HEK293 (cell line): Measurements from ENCODE around the gene CST1.
A peak's percentile ranks its signal among the peaks of the same experiment; 100 is the strongest.
"Not testable (repeated sequence)": the region's sequence is repeated elsewhere in the genome, so short reads cannot be mapped to it uniquely, and the experiment has no call there.

Source experiments
- CTCF ChIA-PET: fragments of 350-600 bp; formaldehyde crosslinking; extraction: SDS; loops from one replicate; lab custom pipeline; 2021; ENCODE audit warnings: antibody characterized with exemption; lab: Yijun Ruan, JAX
- POLR2A ChIA-PET: fragments of 300-600 bp; formaldehyde crosslinking; extraction: SDS; loops from one replicate; lab custom pipeline; 2020; ENCODE audit warnings: antibody characterized with exemption, inconsistent platforms; lab: Yijun Ruan, JAX
- H3K27ac ChIP-seq: fragments of 200-500 bp; sonication (Bioruptor generic); 2 replicates; pipeline ENCODE4 v1.5.1; 2014; ENCODE audit warnings: low read depth, low read length, control low read depth, inconsistent platforms; ENCODE audit errors: extremely low read depth
- H3K36me3 ChIP-seq, 2 experiments: fragments of 200-500 bp in 1 of 2; sonication (Bioruptor generic) in 1 of 2; 1 replicate in 1 of 2; 2 replicates in 1 of 2; pipeline ENCODE4 v1.5.1; 2014 to 2017; ENCODE audit warnings: inconsistent platforms in 2 of 2, low read length in 2 of 2; ENCODE audit not compliant: control insufficient read depth in 2 of 2, insufficient read depth in 1 of 2
- H3K4me1 ChIP-seq: fragments of 200-500 bp; sonication (Bioruptor generic); 2 replicates; pipeline ENCODE4 v1.5.1; 2014; ENCODE audit warnings: mild to moderate bottlenecking, low read length, inconsistent platforms; ENCODE audit not compliant: control insufficient read depth, insufficient read depth
- H3K4me3 ChIP-seq: 2 replicates; pipeline ENCODE4 v1.5.1; 2011; ENCODE audit warnings: low read depth, mild to moderate bottlenecking, control low read depth, low read length, moderate library complexity
- H3K9me3 ChIP-seq: fragments of 200-500 bp; sonication (Bioruptor generic); 2 replicates; pipeline ENCODE4 v1.5.1; 2014; ENCODE audit warnings: low read depth, low read length, inconsistent platforms; ENCODE audit not compliant: control insufficient read depth, insufficient read depth
- HOXC10 ChIP-seq: sonication (generic); formaldehyde crosslinking; IDR thresholded peaks from 2 replicates; pipeline ENCODE4 v1.8.1; 2023; ENCODE audit warnings: mild to moderate bottlenecking, missing genetic modification reagents
- RBAK ChIP-seq: fragments of 450-650 bp; formaldehyde crosslinking; IDR thresholded peaks from 2 replicates; pipeline ENCODE4 v1.5.1; 2016; ENCODE audit warnings: missing biosample characterization, missing genetic modification characterization
- SP3 ChIP-seq: fragments of 450-650 bp; formaldehyde crosslinking; IDR thresholded peaks from 2 replicates; pipeline ENCODE4 v1.5.1; 2016; ENCODE audit warnings: missing biosample characterization, missing genetic modification characterization
- ZNF548 ChIP-seq: fragments of 450-650 bp; formaldehyde crosslinking; IDR thresholded peaks from 2 replicates; pipeline ENCODE4 v1.5.1; 2016; ENCODE audit warnings: missing biosample characterization, missing genetic modification characterization
- ZNF777 ChIP-seq: fragments of 450-650 bp; formaldehyde crosslinking; IDR thresholded peaks from 2 replicates; pipeline ENCODE4 v1.5.1; 2017; ENCODE audit warnings: missing biosample characterization, missing genetic modification characterization, borderline replicate concordance
- TF ChIP-seq, protein P1 (sequence below): fragments of 450-650 bp; formaldehyde crosslinking; IDR thresholded peaks from 2 replicates; pipeline ENCODE4 v1.5.1; 2017; ENCODE audit warnings: missing biosample characterization, missing genetic modification characterization
- TF ChIP-seq, protein P2 (sequence below): fragments of 450-650 bp; formaldehyde crosslinking; optimal IDR thresholded peaks from 2 replicates; pipeline ENCODE3; 2016; ENCODE audit warnings: missing biosample characterization, mild to moderate bottlenecking, missing genetic modification characterization
- TF ChIP-seq, protein P3 (sequence below): fragments of 450-650 bp; IDR thresholded peaks from 2 replicates; pipeline ENCODE4 v1.5.1; 2018; ENCODE audit warnings: missing biosample characterization, missing genetic modification characterization
- TF ChIP-seq, protein P4 (sequence below): fragments of 450-650 bp; formaldehyde crosslinking; IDR thresholded peaks from 2 replicates; pipeline ENCODE4 v1.5.1; 2017; ENCODE audit warnings: missing biosample characterization, missing genetic modification characterization
- TF ChIP-seq, protein P5 (sequence below): fragments of 450-650 bp; formaldehyde crosslinking; IDR thresholded peaks from 2 replicates; pipeline ENCODE4 v1.5.1; 2016; ENCODE audit warnings: missing biosample characterization, missing genetic modification characterization

CST1 gene

DNA sequence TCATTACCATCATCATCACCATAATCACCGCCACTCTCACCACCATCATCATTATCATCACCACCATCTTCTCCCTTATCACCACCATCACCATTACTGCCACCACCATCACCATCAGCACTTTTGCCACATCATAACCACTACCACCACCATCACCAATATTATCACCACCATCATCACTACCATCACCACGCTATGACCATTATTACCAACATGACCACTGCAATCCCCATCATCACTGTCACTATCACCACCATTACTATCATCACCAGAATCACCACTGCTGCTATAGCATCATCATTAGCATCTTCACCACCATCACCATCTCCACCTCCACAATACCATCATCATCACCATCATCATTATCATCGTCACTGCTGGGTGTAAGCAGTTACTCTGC lies 25.6 kb downstream of the CST1 start:
- Histone ChIP-seq H3K9me3 (no peaks in the 10 kb centered on the region), H3K4me3 (no peak overlapping the region), H3K27ac (no peak overlapping the region), H3K36me3 (no peaks in the 10 kb centered on the region), H3K4me1 (no peaks in the 10 kb centered on the region)
- ChIA-PET POLR2A (no interaction called here), CTCF (no interaction called here)
- TF ChIP-seq ZNF548 (tag by site-specific recombination) (no peak), HOXC10 (CRISPR knock-in tag) (no peak), SP3 (tag by site-specific recombination) (no peak), ZNF777 (tag by site-specific recombination) (no peak)
- TF ChIP-seq, protein P1, sequence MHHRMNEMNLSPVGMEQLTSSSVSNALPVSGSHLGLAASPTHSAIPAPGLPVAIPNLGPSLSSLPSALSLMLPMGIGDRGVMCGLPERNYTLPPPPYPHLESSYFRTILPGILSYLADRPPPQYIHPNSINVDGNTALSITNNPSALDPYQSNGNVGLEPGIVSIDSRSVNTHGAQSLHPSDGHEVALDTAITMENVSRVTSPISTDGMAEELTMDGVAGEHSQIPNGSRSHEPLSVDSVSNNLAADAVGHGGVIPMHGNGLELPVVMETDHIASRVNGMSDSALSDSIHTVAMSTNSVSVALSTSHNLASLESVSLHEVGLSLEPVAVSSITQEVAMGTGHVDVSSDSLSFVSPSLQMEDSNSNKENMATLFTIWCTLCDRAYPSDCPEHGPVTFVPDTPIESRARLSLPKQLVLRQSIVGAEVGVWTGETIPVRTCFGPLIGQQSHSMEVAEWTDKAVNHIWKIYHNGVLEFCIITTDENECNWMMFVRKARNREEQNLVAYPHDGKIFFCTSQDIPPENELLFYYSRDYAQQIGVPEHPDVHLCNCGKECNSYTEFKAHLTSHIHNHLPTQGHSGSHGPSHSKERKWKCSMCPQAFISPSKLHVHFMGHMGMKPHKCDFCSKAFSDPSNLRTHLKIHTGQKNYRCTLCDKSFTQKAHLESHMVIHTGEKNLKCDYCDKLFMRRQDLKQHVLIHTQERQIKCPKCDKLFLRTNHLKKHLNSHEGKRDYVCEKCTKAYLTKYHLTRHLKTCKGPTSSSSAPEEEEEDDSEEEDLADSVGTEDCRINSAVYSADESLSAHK (tag by site-specific recombination), result no peak
- TF ChIP-seq, protein P2, sequence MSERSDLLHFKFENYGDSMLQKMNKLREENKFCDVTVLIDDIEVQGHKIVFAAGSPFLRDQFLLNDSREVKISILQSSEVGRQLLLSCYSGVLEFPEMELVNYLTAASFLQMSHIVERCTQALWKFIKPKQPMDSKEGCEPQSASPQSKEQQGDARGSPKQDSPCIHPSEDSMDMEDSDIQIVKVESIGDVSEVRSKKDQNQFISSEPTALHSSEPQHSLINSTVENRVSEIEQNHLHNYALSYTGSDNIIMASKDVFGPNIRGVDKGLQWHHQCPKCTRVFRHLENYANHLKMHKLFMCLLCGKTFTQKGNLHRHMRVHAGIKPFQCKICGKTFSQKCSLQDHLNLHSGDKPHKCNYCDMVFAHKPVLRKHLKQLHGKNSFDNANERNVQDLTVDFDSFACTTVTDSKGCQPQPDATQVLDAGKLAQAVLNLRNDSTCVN, result no peak
- TF ChIP-seq, protein P3, sequence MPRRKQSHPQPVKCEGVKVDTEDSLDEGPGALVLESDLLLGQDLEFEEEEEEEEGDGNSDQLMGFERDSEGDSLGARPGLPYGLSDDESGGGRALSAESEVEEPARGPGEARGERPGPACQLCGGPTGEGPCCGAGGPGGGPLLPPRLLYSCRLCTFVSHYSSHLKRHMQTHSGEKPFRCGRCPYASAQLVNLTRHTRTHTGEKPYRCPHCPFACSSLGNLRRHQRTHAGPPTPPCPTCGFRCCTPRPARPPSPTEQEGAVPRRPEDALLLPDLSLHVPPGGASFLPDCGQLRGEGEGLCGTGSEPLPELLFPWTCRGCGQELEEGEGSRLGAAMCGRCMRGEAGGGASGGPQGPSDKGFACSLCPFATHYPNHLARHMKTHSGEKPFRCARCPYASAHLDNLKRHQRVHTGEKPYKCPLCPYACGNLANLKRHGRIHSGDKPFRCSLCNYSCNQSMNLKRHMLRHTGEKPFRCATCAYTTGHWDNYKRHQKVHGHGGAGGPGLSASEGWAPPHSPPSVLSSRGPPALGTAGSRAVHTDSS (tag by site-specific recombination), result peak; percentile 17; the same call in 1 of the 2 replicates

DNA sequence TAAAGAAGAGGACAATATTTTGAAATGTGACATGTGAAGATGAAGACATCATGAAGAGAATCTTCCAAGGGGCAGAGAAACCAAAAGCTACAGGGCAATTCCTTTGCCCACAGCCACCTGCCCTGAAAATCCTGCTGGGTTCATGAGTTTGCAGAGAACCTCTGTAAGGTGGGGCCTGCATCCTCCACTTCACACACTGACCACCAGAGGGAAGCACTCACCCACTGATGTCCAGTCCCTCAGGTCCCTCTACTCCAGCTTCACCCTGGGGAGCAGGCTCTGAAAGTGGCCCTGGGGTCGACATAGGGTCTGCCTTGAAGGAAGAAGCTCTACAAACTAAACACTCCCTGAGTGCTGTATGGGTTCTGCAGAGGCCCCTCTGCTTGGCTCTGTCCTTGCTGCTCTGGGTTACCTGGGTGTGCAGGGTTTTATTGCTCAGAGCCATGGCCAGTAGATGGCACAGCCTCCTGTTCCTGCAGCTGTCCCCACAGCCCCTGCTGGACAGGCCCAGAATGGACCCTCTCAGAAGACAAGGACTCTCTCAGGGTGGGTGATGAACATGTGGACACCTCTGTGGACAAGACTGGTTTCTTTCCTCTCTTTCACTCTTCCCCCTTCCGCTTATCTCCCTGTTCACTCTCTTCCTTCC lies 27.0 kb downstream of the CST1 start:
- H3K36me3 ChIP-seq, H3K4me1 ChIP-seq, H3K27ac ChIP-seq, H3K4me3 ChIP-seq, H3K9me3 ChIP-seq, POLR2A ChIA-PET: not testable (repeated sequence)
- CTCF ChIA-PET, result interaction anchor here (0.6 to 1.6 kb wide), 4 partner anchors 21 to 941 kb away, joined by 3 to 5 read pairs (median 3); no protein-coding TSS in a partner anchor

DNA sequence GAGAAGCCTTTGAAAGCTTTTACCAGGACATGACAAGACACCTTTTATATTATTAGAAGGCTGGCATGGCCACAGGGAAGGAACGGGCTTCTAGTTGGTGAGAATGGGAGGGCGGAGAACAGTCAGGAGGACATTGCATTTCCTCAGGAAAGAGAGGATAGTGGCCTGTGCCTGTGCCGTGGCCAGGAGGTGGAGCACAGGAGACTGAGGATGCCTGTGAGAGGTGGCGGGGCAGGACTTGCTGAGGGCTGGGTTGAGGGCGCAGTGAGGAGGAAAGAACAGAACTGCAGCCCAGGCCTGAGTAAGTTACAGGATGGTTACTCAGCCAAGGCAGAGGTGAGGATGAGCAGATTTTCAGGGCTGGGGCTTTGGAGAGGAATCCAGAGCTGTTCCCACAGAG lies 27.9 kb downstream of the CST1 start:
- H3K36me3 ChIP-seq, H3K27ac ChIP-seq, H3K4me1 ChIP-seq, H3K9me3 ChIP-seq, H3K4me3 ChIP-seq, POLR2A ChIA-PET: not testable (repeated sequence)
- CTCF ChIA-PET, result interaction anchor here (0.6 to 1.6 kb wide), 4 partner anchors 20 to 54 kb away, joined by 3 to 5 read pairs (median 3); no protein-coding TSS in a partner anchor

DNA sequence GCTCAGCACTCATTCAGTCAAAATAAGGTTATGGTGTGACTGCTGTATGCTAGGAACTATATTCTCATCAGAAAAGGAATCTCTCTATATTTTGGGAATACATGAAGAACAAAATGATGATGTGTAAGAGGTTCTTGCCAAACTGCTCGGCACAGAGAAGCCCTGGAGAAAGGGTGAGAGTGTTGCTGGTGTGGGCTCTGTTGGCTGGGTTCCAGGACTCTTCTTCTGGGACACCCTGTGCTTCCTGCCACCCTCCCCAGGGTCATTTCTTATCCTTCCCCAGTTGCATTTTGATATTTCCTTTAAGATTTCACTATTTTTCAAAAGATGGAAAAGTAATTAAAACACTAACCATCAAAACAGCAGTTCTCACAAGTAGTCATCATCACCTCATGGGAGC lies 28.8 kb downstream of the CST1 start:
- POLR2A ChIA-PET, result no interaction called here
- Histone ChIP-seq H3K9me3 (no peaks in the 10 kb centered on the region), H3K4me1 (no peaks in the 10 kb centered on the region), H3K36me3 (no peaks in the 10 kb centered on the region)
- TF ChIP-seq, protein P4, sequence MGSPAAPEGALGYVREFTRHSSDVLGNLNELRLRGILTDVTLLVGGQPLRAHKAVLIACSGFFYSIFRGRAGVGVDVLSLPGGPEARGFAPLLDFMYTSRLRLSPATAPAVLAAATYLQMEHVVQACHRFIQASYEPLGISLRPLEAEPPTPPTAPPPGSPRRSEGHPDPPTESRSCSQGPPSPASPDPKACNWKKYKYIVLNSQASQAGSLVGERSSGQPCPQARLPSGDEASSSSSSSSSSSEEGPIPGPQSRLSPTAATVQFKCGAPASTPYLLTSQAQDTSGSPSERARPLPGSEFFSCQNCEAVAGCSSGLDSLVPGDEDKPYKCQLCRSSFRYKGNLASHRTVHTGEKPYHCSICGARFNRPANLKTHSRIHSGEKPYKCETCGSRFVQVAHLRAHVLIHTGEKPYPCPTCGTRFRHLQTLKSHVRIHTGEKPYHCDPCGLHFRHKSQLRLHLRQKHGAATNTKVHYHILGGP (tag by site-specific recombination), result no peak
- TF ChIP-seq, protein P5, sequence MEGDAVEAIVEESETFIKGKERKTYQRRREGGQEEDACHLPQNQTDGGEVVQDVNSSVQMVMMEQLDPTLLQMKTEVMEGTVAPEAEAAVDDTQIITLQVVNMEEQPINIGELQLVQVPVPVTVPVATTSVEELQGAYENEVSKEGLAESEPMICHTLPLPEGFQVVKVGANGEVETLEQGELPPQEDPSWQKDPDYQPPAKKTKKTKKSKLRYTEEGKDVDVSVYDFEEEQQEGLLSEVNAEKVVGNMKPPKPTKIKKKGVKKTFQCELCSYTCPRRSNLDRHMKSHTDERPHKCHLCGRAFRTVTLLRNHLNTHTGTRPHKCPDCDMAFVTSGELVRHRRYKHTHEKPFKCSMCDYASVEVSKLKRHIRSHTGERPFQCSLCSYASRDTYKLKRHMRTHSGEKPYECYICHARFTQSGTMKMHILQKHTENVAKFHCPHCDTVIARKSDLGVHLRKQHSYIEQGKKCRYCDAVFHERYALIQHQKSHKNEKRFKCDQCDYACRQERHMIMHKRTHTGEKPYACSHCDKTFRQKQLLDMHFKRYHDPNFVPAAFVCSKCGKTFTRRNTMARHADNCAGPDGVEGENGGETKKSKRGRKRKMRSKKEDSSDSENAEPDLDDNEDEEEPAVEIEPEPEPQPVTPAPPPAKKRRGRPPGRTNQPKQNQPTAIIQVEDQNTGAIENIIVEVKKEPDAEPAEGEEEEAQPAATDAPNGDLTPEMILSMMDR, result no peak
- no peak for TF ChIP-seq RBAK
- TF ChIP-seq, all 188 proteins: peak for 0
- CTCF ChIA-PET, result interaction anchor here (0.6 kb wide), 1 partner anchor 31 kb away, joined by 3 read pairs; no protein-coding TSS in a partner anchor
- Histone ChIP-seq H3K4me3 (no peak overlapping the region), H3K27ac (no peak overlapping the region)

DNA sequence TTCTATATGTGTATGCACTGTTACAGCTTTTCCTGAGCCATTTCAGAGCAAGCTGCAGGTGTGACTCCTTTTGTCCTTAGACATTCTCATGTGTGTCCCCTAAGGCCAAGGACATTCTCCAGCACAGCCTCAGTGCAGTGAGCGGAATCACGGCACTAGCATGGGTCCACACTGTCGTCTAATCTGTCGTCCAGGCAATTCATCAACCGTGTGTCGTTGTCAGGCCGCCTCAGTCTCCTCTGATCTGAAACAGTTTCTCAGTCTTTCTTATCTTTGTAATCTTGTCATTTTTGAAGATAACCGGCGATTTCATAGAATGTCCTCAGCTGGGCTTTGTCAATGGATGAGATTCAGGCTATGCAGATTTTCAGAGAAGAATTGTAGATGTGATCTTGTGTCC lies 31.4 kb downstream of the CST1 start:
- CTCF ChIA-PET, POLR2A ChIA-PET: not testable (repeated sequence)

DNA sequence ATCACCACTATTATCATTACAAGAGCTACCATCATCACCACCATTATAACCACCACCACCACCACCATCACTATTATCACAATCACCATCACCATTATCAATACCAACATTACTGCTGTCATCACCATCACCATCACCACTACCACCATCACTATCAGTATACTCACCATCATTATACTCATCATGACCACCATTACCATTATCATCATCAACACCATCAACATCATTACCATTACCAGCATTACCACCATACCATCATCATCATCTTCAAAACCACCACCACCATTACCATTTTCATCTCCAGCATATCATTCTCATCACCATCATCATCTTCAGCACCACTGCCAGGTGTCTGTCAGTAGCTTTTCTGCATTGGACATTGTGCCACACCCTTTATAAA lies 39.0 kb downstream of the CST1 start:
- H3K9me3 ChIP-seq, H3K27ac ChIP-seq, H3K4me3 ChIP-seq, H3K4me1 ChIP-seq, H3K36me3 ChIP-seq, POLR2A ChIA-PET, CTCF ChIA-PET: not testable (repeated sequence)

More for the DNA sequence above, 31.4 kb downstream of the CST1 start:
- not testable (repeated sequence) for H3K36me3 ChIP-seq, H3K4me1 ChIP-seq, H3K27ac ChIP-seq, H3K9me3 ChIP-seq, H3K4me3 ChIP-seq
